Small intestine (tissue), 7 donors: ENCODE data around the gene NET1. TPM values are rescaled to one million over a fixed set of nuclear protein-coding genes. Genes with fewer than 3 reads are reported as not detected.

Source experiments
- DNase-seq, 2 donors: peaks; one replicate each; pipeline versions ENCODE4 v3.0.0 to v3.0.0-alpha.2; 2013
- FAIRE-seq: peaks from 2 replicates; lab custom pipeline; 2012; peaks lifted over from hg19 to GRCh38; lab: Jason Lieb, UNC
- H3K27ac ChIP-seq, 3 donors: one replicate each; pipeline ENCODE4 v1.5.1; 2013; ENCODE audit warnings: low read length in 2 of 3, mild to moderate bottlenecking in 2 of 3, control low read depth in 1 of 3, inconsistent platforms in 1 of 3, low read depth in 1 of 3, moderate library complexity in 1 of 3
- H3K27me3 ChIP-seq, 3 donors: one replicate each; pipeline ENCODE4 v1.6.1; 2013; ENCODE audit warnings: low read length in 3 of 3, inconsistent platforms in 1 of 3; ENCODE audit not compliant: control insufficient read depth in 3 of 3, insufficient read depth in 3 of 3
- H3K36me3 ChIP-seq, 3 donors: one replicate each; pipeline ENCODE4 v1.6.1; 2013; ENCODE audit warnings: low read length in 3 of 3, inconsistent platforms in 1 of 3, low read depth in 1 of 3, mild to moderate bottlenecking in 1 of 3, moderate library complexity in 1 of 3; ENCODE audit not compliant: control insufficient read depth in 3 of 3, insufficient read depth in 2 of 3
- H3K4me1 ChIP-seq, 3 donors: one replicate each; pipeline ENCODE4 v1.6.1; 2013; ENCODE audit warnings: low read length in 2 of 3, inconsistent platforms in 1 of 3, low read depth in 1 of 3, mild to moderate bottlenecking in 1 of 3, moderate library complexity in 1 of 3; ENCODE audit not compliant: control insufficient read depth in 3 of 3, insufficient read depth in 2 of 3
- H3K4me3 ChIP-seq, 3 donors: one replicate each; pipeline ENCODE4 v1.5.1; 2013; ENCODE audit warnings: low read length in 3 of 3, control low read depth in 1 of 3, inconsistent platforms in 1 of 3, low read depth in 1 of 3, mild to moderate bottlenecking in 1 of 3, moderate library complexity in 1 of 3
- H3K9me3 ChIP-seq, 2 donors: one replicate each; pipeline ENCODE4 v1.6.1; 2013; ENCODE audit warnings: low read depth in 1 of 2, low read length in 1 of 2; ENCODE audit not compliant: control insufficient read depth in 2 of 2, insufficient read depth in 1 of 2
- WGBS, 3 donors: extraction: QIAGEN DNeasy Blood & Tissue Kit; methylation state at CpG; one replicate each; pipeline ENCODE4 v1.1.7; 2013; 5-methylcytosine and 5-hydroxymethylcytosine counted together
- polyA plus RNA-seq, 4 donors: library from polyadenylated mRNA; stranded (reverse) in 3 of 4; unstranded in 1 of 4; fragments of 200-250 nt in 3 of 4; fragments of 120-200 nt in 1 of 4; gene quantifications; one replicate each; pipeline versions ENCODE4 v1.2.1 to v1.2.3, GENCODE V29; 2013
- donor health status: healthy with polysubstance abuse.
- donor health status: control.
- donor health status: control.
- donor health status: Bipolar disorder and iron deficiency.
- donor health status: healthy.

NET1 gene
- polyA plus RNA-seq, 4 donors, result 58.0 to 187 (median 140) TPM

DNA sequence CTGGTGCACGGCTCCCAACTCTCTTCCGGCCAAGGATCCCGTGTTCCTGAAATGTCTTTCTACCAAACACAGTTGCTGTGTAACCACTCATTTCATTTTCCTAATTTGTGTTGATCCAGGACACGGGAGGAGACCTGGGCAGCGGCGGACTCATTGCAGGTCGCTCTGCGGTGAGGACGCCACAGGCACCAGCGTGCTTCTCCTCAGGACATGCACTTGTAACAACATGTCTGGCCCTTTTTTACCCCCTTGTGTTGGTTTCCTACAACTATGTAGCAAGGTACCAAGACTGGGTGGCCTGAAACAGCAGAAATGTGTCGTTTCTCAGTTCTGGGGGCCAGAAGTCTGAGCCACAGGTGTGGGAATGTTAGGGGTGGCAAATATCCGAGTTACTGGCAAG, 68.8 kb downstream of the NET1 start:
- 90 to 92% (median 92%) methylated on average over 12 of the region's 12 CpGs for whole genome bisulfite sequencing, 3 donors
- no peak for FAIRE-seq
- H3K4me1 ChIP-seq, result peaks cover 0 to under 1% (median 0%) of the 10 kb centered on the region in 3 donors
- no peaks in the 10 kb centered on the region for H3K27me3 ChIP-seq
- no peak overlapping the region for H3K27ac ChIP-seq
- H3K9me3 ChIP-seq, result peaks cover 0 to 3% of the 10 kb centered on the region in 2 donors
- no peak for DNase-seq
- H3K36me3 ChIP-seq, result peaks cover 0 to 4% (median 0%) of the 10 kb centered on the region in 3 donors
- no peak overlapping the region for H3K4me3 ChIP-seq

DNA sequence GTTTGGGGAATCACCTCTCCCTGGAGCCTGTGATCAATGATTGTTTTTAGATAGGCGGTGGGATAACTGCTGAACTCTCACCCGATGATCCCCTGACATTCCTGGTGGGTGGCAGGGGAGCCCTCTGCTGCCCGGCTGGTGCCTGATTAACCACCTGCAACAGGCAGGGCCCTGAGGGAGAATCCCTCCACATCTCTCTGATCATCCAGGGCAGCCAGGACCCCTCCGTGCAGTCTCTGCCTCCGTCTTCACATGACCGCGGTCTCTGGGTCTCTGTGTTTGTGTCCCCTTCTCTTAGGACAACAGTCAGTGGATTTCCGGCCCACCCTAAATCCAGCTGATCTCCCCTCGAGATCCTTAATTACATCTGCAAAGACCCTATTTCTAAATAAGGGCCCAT, 69.7 kb downstream of the NET1 start:
- no peak overlapping the region for H3K4me3 ChIP-seq
- WGBS, 3 donors, result 95 to 96% (median 95%) methylated on average over 9 of the region's 9 CpGs
- H3K9me3 ChIP-seq, result peaks cover 0 to 3% of the 10 kb centered on the region in 2 donors
- no peak for FAIRE-seq
- no peaks in the 10 kb centered on the region for H3K27me3 ChIP-seq
- H3K36me3 ChIP-seq, result peaks cover 0 to 4% (median 0%) of the 10 kb centered on the region in 3 donors
- DNase-seq, result no peak
- H3K4me1 ChIP-seq, result peaks cover 0 to 9% (median 0%) of the 10 kb centered on the region in 3 donors
- H3K27ac ChIP-seq, result no peak overlapping the region

GRCh38 chr10:5484205-5484604, 71.8 kb downstream of the NET1 start:
- peaks cover 0 to 4% (median 0%) of the 10 kb centered on the region in 3 donors for H3K36me3 ChIP-seq
- no peak for FAIRE-seq
- H3K4me3 ChIP-seq, result no peak overlapping the region

GRCh38 chr10:5485290-5485689, 72.9 kb downstream of the NET1 start:
- Histone ChIP-seq H3K4me1 (peaks cover 0 to 33% (median 0%) of the 10 kb centered on the region in 3 donors), H3K27ac (no peak overlapping the region), H3K36me3 (peaks cover 0 to 4% (median 0%) of the 10 kb centered on the region in 3 donors), H3K4me3 (no peak overlapping the region), H3K27me3 (no peaks in the 10 kb centered on the region), H3K9me3 (peaks cover 0 to 3% of the 10 kb centered on the region in 2 donors)
- WGBS, 3 donors, result 90 to 95% (median 92%) methylated on average over 14 of the region's 14 CpGs
- DNase-seq (no peak), FAIRE-seq (no peak)

More at GRCh38 chr10:5484205-5484604, 71.8 kb downstream of the NET1 start:
- 83 to 88% (median 84%) methylated on average over 3 of the region's 3 CpGs for WGBS, 3 donors
- Histone ChIP-seq H3K4me1 (peaks cover 0 to 30% (median 0%) of the 10 kb centered on the region in 3 donors), H3K27ac (no peak overlapping the region), H3K9me3 (peaks cover 0 to 3% of the 10 kb centered on the region in 2 donors), H3K27me3 (no peaks in the 10 kb centered on the region)
- DNase-seq, result no peak

DNA sequence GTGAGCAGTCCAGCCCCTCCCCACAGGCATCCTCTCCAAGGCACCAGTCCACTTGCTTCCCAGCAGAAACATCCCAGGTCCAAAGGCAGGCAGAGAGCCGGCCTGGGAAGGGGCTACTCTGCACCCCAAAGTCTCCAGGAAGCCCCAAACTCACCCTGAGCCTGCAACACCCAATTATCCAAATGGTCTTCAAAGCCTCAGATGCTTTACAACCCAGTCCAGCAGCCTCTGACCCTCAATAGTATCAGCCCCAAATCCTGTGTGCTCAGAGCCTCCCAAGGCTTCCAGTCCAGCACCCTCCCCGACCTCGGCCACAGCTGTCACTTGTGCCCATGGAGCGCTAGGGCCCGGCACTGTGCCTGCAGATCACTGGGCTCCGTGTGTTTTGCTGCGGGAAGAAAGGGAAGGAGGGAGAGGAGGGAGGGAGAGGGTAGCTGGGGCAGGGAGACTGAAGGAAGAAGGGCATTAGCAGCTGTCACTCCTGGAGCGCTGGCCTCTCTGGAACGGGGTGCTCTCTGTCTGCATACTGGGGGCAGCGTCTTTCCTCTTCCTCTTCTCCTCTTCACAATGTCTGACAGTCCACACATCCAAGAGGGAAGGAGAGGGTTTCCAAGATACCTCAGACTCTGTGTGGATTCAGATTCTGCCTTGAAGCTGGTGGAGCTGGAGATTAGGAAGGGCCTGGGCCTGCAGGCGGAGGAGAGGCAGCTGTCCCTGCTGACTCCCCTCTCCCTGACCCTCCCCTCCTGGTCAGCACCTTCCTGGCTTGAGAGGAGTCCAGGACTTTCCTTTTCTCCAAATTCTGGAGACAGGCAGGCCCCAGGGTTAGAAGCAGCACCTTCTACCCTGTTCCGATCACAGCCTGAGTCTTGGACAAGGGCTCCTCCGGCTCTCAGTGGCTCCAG, 73.8 kb downstream of the NET1 start:
- Histone ChIP-seq H3K9me3 (peaks cover 0 to 3% of the 10 kb centered on the region in 2 donors), H3K36me3 (peaks cover 0 to 4% (median 0%) of the 10 kb centered on the region in 3 donors), H3K4me3 (no peak overlapping the region), H3K4me1 (peaks cover 0 to 33% (median 0%) of the 10 kb centered on the region in 3 donors), H3K27me3 (no peaks in the 10 kb centered on the region), H3K27ac (no peak overlapping the region)
- no peak for FAIRE-seq
- 77 to 82% (median 82%) methylated on average over 13 of the region's 13 CpGs for WGBS, 3 donors
- DNase-seq, result no peak

GRCh38 chr10:5486853-5487235, 74.5 kb downstream of the NET1 start:
- H3K27ac ChIP-seq, result no peak overlapping the region
- peaks cover 0 to 7% of the 10 kb centered on the region in 2 donors for H3K9me3 ChIP-seq
- H3K4me1 ChIP-seq, result peaks cover 0 to 33% (median 0%) of the 10 kb centered on the region in 3 donors
- H3K36me3 ChIP-seq, result peaks cover 0 to 4% (median 0%) of the 10 kb centered on the region in 3 donors
- FAIRE-seq (no peak), DNase-seq (no peak)
- no peak overlapping the region for H3K4me3 ChIP-seq
- H3K27me3 ChIP-seq, result no peaks in the 10 kb centered on the region
- 76 to 84% (median 79%) methylated on average over 9 of the region's 9 CpGs for WGBS, 3 donors

DNA sequence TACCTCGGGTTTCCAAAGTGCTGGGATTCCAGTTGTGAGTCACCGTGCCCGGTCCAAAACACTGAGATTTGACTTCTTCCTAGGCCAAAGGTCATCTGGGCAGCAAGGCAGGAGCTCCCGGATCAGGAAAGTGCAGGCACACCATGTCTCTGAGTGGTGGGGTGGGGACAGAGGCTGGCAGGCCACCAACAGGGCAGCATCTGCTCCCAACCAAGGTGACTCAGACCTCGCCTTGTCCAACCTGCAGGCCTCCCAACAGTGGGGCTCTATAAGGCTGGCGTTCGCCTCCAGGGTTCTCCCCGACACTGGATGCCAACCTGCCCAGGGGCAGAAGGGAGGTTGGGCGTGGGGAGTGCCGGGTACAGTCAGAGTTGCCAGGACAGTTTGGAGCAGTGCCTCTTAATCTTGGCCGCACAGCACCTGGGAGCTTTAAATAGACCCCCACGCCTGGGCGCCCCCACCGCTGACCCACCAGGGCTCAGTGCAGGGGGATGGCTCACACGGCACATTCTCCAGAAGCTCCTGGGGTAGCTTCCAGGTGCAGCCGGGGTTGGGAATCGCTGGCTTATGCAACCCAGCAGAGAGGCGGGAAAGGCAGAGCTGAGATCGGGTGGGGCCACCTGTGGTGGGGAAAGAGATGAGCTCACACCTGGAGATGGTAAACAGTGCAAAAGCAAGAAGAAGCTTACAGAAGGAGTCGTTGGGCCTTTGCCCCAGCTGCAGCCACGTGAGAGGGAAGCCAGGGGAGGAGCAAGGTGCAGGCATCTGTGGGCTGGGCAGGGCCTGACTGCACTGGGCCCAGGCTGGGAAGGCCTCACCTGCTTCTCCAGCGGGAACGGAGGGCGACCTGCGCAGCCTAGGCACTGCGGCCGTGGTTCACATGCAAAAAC, 76.2 kb downstream of the NET1 start:
- Histone ChIP-seq H3K9me3 (peaks cover 0 to 16% of the 10 kb centered on the region in 2 donors), H3K27ac (peak overlapping the region; percentile 97 to 99 (median 98)), H3K36me3 (peaks cover 0 to 4% (median 0%) of the 10 kb centered on the region in 3 donors), H3K4me3 (no peak overlapping the region), H3K4me1 (peaks cover 0 to 34% (median 0%) of the 10 kb centered on the region in 3 donors), H3K27me3 (no peaks in the 10 kb centered on the region)
- DNase-seq (peak; percentile 96 to 98), FAIRE-seq (no peak)
- WGBS, 3 donors, result 17 to 65% (median 34%) methylated on average over 27 of the region's 27 CpGs

DNA sequence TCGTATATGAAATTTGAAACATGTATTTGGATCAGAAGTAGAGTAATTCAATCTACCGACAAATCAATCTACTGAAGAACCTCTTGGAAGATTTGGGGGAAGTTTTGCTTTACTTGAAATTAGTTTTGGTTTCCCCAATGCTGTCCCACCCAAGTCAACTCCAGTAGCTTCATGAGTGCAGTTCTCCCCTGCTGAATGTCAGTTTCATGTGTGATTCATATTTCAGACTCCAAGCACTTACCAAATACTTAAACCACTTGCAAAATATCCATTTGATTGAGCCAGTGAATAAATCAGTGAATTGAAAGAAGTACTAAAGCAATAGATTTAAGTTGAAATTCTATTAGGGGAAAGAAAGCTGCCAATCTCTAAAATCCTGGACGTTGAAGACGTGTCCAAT, 77.7 kb downstream of the NET1 start:
- FAIRE-seq, result no peak
- Histone ChIP-seq H3K36me3 (peaks cover 0 to 2% (median 0%) of the 10 kb centered on the region in 3 donors), H3K9me3 (peaks cover 0 to 13% of the 10 kb centered on the region in 2 donors), H3K27me3 (no peaks in the 10 kb centered on the region), H3K4me1 (peaks cover 0 to 37% (median 0%) of the 10 kb centered on the region in 3 donors), H3K27ac (no peak overlapping the region), H3K4me3 (no peak overlapping the region)
- DNase-seq, result no peak
- 82 to 91% (median 88%) methylated on average over 4 of the region's 4 CpGs for WGBS, 3 donors
